NCI-H2196 (cell line): ENCODE measurements around the gene PRKAR2B.
"Not testable (repeated sequence)": the region's sequence is repeated elsewhere in the genome, so short reads cannot be mapped to it uniquely, and the experiment has no call there.

Experiments
- DNase-seq: peaks from one replicate; lab custom pipeline; 2025; ENCODE audit not compliant: unreplicated experiment; lab: John Stamatoyannopoulos, UW

Gene PRKAR2B

GRCh38 chr7:107047902-107048782 is 3.6 kb downstream of the PRKAR2B start:
- no peak for DNase-seq

- DNase-seq: no peak
Observed at GRCh38 chr7:107048783-107049418, 4.4 kb downstream of the PRKAR2B start.

GRCh38 chr7:107049480-107049879 is 5.0 kb downstream of the PRKAR2B start:
- DNase-seq: no peak

DNA sequence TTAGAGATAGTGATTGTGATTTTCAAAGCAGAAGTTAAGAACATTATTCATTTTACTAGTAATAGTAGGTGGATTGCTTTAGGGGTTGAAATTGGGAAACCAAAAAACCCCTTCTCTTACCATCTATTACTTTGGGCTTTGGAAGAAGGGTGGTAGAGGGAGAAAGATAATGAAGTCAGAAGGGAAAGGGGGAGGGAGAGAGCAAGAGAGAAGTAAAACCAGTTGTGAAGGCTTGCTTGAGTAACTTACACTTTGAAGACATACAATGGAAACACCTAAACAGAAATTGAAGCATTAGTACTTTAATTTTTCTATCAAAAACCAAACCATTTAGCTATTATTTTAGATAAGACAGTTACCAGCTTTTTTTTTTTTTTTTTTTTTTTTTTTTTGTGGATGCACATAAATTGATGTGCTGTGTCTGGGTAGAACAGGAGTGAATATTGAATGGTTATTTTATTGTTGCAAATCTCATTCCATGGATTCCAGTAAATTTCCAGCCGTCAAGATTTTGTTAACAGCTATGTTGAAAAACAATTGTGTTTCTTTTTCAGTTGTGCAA is 5.5 kb downstream of the PRKAR2B start:
- DNase-seq: no peak

GRCh38 chr7:107051376-107051775 is 6.9 kb downstream of the PRKAR2B start:
- DNase-seq: no peak

- not testable (repeated sequence) for DNase-seq
Observed at GRCh38 chr7:107054965-107055364, 10.5 kb downstream of the PRKAR2B start.

GRCh38 chr7:107056058-107056457 is 11.6 kb downstream of the PRKAR2B start:
- DNase-seq: not testable (repeated sequence)

DNA sequence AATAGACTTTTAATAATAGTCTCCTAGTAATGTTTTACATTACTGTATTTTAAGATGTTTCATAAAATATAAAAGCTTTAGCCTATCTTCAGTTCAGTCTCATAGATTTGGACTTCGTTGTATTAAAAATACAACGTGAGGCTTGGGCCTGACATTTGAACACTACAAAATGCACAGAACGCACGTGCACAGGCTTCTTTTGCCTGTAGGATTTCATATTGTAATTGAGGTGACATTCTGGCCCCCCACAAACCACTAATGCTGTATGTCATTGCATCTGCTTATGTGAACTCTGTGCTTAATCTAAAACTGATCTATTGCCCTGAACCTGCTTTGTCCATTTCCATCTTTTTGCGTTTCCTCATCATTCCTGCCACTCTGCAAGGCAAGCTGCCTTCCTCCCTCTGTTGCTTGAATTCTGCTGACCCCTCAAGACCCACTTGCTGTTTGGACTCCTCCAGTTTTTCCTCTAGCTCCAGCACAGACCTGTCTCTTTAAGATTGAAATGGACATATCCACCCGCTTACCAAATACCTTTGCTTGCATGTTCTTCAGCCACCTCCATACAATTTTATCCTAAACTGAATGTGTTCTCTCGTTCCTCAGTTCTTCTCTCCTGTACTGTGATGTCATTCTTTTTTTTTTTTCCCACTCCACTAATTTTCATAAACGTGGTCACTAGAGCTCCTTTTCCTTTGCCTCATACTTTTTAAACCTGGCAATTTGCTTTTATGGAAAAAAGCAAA is 12.4 kb downstream of the PRKAR2B start:
- no peak for DNase-seq

DNA sequence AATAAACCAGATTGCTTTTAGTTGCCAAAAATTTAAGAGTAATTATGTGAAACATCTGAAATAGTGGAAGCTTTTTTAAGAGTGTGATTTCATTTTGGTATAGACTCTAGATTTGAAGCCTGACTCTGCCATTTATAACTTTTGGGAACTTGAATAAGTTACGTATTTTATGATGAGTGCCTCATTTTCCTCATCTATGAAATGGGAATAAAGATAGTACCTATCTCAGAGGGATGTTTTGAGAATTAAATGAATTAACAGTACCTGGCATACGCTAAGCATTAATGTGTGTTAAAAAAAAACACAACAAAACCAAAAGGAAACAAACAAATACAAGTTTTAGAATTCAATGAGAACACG is 12.9 kb downstream of the PRKAR2B start:
- no peak for DNase-seq

GRCh38 chr7:107059468-107059867 is 15.0 kb downstream of the PRKAR2B start:
- DNase-seq: no peak

DNA sequence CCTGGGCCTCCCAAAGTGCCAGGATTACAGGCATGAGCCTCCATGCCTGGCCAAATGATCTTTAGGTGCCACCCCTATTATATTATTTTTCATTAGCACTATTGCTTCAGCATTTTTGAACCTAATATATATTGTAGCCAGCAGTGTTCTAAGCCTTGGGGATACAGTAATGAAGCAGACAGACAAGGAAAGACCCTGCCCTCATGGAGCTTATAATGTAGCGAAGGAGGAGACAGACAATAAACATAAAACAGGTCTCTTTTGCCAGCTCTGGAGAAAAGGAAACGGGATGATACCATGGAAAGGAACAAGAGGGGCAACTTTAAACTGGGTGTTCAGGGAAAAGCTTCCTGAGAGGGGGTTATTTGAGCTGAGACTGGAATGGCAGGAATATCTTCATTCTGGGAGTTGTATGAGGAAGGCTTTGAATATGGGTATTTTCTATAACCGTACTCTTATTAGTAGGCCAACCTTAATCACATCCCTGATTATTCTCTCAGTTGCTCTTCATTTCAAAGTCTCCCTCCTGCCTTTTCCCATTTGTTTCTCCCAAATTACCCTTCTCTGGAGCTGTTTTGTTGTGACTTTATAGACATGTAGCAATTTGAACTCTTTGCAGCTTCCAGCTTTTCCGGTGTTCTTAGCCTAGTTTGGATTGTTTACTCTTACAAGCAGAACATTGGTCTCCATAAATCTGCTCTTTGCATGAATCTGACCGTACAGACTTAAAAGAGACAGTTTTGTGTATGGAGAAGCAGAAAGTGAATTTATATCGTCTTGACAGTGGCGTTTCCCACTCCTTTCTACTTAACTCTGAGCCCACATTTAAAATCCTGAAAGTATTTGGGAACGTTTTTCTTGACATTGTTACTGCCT is 19.0 kb downstream of the PRKAR2B start:
- no peak for DNase-seq

- DNase-seq: no peak
Observed at GRCh38 chr7:107064255-107064654, 19.8 kb downstream of the PRKAR2B start.

- no peak for DNase-seq
Observed at GRCh38 chr7:107065929-107066247, 21.4 kb downstream of the PRKAR2B start.

- no peak for DNase-seq
Observed at GRCh38 chr7:107068156-107068555, 23.7 kb downstream of the PRKAR2B start.

- no peak for DNase-seq
Observed at GRCh38 chr7:107069457-107069856, 25.0 kb downstream of the PRKAR2B start.

- no peak for DNase-seq
Observed at GRCh38 chr7:107070710-107071109, 26.2 kb downstream of the PRKAR2B start.

GRCh38 chr7:107071129-107071528 is 26.6 kb downstream of the PRKAR2B start:
- DNase-seq: no peak

DNA sequence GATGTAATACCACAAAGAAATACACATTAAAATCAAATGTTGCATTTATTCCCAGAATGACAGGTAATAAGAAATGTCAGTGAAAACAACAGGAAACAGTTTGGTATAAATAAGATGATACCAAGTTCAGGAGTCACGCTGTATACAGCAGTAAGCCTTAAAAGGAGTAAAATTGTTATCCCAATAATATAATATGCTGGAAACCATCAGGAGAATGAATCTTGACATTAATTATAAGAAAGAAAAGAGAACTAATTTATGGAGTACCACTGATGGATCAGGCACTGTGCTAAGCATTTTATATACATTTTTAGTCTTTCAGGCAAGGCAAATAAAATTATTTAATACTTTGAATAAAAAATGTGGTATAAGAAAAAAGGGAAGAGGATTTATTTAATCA is 27.6 kb downstream of the PRKAR2B start:
- DNase-seq: no peak

- DNase-seq: no peak
Observed at GRCh38 chr7:107075863-107076574, 31.5 kb downstream of the PRKAR2B start.
